ENCODE measurements around the gene CGB7.
"Not testable (repeated sequence)": the region's sequence is repeated elsewhere in the genome, so short reads cannot be mapped to it uniquely, and the experiment has no call there.

CGB7 gene

GRCh38 chr19:49073514-49074378 is 16.2 kb upstream of the CGB7 start:
- no peak for DNase-seq (ENCODE audit: low read depth)

GRCh38 chr19:49071860-49072547 is 14.5 kb upstream of the CGB7 start:
- DNase-seq (ENCODE audit: low read depth) = no peak

- DNase-seq (ENCODE audit: low read depth) = no peak
Measured at GRCh38 chr19:49070416-49070815, 12.9 kb upstream of the CGB7 start.

GRCh38 chr19:49069026-49069425 is 11.5 kb upstream of the CGB7 start:
- no peak for DNase-seq (ENCODE audit: low read depth)

- DNase-seq (ENCODE audit: low read depth) = no peak
Measured at GRCh38 chr19:49067554-49067953, 10.0 kb upstream of the CGB7 start.

- no peak for DNase-seq (ENCODE audit: low read depth)
Measured at GRCh38 chr19:49065905-49066512, 8.5 kb upstream of the CGB7 start.

GRCh38 chr19:49064768-49065611 is 7.4 kb upstream of the CGB7 start, which contains the start of gene NTF4:
Gene NTF4, minus strand, starts transcription at chr19:49064818. Its CDS starts 2,821 bp downstream, at chr19:49061997.
- DNase-seq (ENCODE audit: low read depth) = no peak

GRCh38 chr19:49064029-49064629 is 6.6 kb upstream of the CGB7 start:
- DNase-seq (ENCODE audit: low read depth) = no peak

GRCh38 chr19:49061445-49061844 is 3.9 kb upstream of the CGB7 start:
- no peak for DNase-seq (ENCODE audit: low read depth)

GRCh38 chr19:49061000-49061399 is 3.5 kb upstream of the CGB7 start:
- no peak for DNase-seq (ENCODE audit: low read depth)

- DNase-seq (ENCODE audit: low read depth) = no peak
Measured at GRCh38 chr19:49059053-49059452, 1.5 kb upstream of the CGB7 start.

GRCh38 chr19:49058562-49058961 is 1.0 kb upstream of the CGB7 start:
- no peak for DNase-seq (ENCODE audit: low read depth)

GRCh38 chr19:49056902-49057596 is 500 bp downstream of the CGB7 start:
- not testable (repeated sequence) for DNase-seq (ENCODE audit: low read depth)

GRCh38 chr19:49056101-49056901 is 1.2 kb downstream of the CGB7 start:
- peak; percentile 32 for DNase-seq (ENCODE audit: low read depth)

GRCh38 chr19:49050376-49051033 is 7.0 kb downstream of the CGB7 start:
- not testable (repeated sequence) for DNase-seq (ENCODE audit: low read depth)

GRCh38 chr19:49049834-49050233 is 7.7 kb downstream of the CGB7 start:
- DNase-seq (ENCODE audit: low read depth) = not testable (repeated sequence)

- DNase-seq (ENCODE audit: low read depth) = not testable (repeated sequence)
Measured at GRCh38 chr19:49049011-49049410, 8.5 kb downstream of the CGB7 start, which contains the start of gene CGB8. Gene CGB8, minus strand, starts transcription at chr19:49049111. Its CDS starts 372 bp downstream, at chr19:49048739.

- not testable (repeated sequence) for DNase-seq (ENCODE audit: low read depth)
Measured at GRCh38 chr19:49043548-49043947, 14.0 kb downstream of the CGB7 start, which contains the start of gene CGB5. Gene CGB5, plus strand, starts transcription at chr19:49043848. Its CDS starts 362 bp downstream, at chr19:49044210.

GRCh38 chr19:49042666-49043065 is 14.9 kb downstream of the CGB7 start:
- DNase-seq (ENCODE audit: low read depth) = not testable (repeated sequence)
